Measurements from ENCODE around the gene NR2E1. TPM values are rescaled to one million over a fixed set of nuclear protein-coding genes. Genes with fewer than 3 reads are reported as not detected.

The NR2E1 gene
- total RNA-seq: 11.1 TPM

GRCh38 chr6:108165714-108166663, at the start of gene NR2E1:
Gene NR2E1 (plus strand): TSS chr6:108166022. CDS start chr6:108166766, 744 bp downstream.

Other genes starting within 250 kb of the NR2E1 start
- 46.4 TPM for gene SEC63, start 207.8 kb upstream of the NR2E1 start, total RNA-seq
- 59.1 TPM for gene OSTM1, start 91.3 kb upstream of the NR2E1 start, total RNA-seq
- 212 TPM for gene SNX3, start 95.0 kb downstream of the NR2E1 start, total RNA-seq
- 12.0 TPM for gene AFG1L, start 129.0 kb downstream of the NR2E1 start, total RNA-seq